DMS114 treated with DMSO at 0.1 percent for 48 hours (cell line): ENCODE measurements around the gene CD36.
"Not testable (repeated sequence)": the region's sequence is repeated elsewhere in the genome, so short reads cannot be mapped to it uniquely, and the experiment has no call there.

ENCODE experiments used
- DNase-seq: peaks from one replicate; lab custom pipeline; 2025; ENCODE audit not compliant: unreplicated experiment; lab: John Stamatoyannopoulos, UW

Gene CD36

DNA sequence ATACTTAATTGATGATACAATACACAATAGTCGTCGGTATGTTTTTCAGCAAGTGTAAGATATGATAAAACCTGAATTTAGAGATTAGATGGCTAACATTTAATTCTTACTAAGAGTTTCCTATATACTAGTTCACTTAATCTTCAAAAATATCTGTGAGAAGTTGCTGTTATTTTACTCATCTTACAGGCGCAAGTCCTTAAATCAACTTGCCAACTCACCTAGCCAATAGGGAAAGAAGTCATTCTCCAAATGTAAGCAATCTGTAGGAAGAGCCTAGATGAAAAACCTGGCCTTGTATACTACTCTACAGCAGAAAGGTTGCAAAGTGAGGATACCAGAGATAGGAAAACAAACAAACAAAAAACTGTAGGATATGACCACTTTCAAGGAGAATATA is 10.6 kb downstream of the CD36 start:
- DNase-seq, result no peak

DNA sequence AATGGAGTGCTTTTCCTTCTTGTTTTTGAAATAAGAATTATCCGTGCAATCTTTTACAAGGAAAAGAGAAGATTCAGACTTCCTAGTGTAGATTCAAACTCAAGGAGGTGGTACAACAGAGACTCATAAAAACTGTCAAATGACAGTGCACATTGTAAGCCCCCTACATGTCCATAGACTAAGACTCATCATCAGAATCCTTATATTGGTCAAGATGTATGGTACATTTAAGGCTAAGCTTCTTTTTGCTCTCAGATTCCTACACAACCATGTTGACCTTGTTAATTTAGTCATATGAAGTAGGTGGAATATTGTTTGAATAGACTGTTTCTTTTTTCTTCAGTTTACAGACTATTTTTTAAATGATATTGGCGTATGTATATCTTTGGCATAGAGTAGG is 11.6 kb downstream of the CD36 start:
- no peak for DNase-seq

DNA sequence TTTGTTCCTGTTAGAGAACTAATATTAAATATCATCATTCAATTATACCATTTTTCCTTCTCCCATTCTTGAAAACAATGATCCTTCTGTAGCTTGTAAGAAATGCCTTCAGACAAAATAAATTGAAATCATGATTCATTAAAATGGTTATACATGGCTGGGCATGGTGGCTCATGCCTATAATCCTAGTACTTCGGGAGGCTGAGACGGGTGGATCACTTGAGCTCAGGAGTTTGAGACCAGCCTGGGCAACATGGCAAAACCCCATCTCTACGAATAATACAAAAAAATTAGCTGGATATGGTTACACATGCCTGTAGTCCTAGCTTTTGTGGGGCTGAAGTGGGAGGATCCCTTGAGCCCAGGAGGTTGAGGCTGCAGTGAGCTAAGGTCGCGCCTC is 13.0 kb downstream of the CD36 start:
- DNase-seq, result no peak

DNA sequence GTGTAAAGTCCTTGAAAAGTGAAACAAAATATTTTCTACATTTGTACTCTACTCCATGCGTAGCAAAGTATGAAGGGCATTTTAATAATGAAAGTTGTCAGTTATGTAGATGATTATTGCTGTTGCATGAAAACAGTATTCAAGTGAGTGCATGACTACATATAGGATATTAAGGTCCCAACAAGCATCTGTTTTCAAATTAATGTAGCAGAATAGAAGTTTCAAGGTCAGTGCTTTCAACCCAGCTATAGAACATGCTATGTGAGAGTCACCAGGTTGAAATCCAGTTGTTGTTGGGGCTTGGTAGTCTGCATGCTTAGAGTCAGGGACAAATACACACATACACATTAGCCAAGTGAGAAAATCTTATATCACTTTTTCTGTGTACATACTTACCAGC is 14.8 kb downstream of the CD36 start:
- DNase-seq, result no peak

DNA sequence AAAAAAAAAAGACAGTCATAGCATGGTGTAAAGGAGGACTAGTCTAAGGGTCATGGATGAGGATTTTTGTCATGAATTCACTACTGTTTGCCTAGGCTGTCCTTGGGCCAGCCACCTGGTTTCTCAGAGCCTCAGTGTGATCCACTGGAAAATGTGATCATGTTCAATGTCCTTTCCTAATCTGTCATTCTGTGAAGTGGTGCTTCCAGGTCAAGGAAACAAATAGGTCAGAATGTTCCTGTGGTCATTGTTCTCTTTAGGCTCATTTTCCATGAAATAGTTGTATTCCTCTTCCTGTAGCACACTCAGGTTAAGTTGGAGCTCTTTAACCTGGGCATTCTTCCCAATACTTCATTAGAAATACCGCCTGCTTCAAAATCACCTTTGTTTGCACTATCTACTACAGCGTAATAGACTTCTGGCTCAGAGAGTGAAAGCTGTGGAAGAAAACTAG is 16.5 kb downstream of the CD36 start:
- DNase-seq, result no peak

DNA sequence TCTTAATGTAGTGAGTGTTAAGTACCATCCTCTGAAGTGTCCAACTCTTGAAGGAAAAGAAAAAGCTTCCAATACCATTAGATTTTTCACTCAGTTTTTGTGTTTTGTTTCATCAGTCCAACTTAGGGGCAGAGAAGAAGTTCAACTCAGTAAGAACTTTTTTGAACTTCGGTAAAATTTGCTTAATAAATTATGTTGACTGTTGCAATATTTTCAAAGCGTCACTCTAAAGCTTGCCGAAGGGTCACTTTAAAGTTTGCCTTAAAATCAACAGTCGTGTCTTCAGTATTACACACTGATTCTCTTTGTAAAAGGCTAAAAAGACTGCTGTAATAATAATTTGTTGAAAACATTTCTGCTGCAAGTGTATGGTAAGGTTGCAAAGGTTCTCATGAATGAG is 17.6 kb downstream of the CD36 start:
- no peak for DNase-seq

DNA sequence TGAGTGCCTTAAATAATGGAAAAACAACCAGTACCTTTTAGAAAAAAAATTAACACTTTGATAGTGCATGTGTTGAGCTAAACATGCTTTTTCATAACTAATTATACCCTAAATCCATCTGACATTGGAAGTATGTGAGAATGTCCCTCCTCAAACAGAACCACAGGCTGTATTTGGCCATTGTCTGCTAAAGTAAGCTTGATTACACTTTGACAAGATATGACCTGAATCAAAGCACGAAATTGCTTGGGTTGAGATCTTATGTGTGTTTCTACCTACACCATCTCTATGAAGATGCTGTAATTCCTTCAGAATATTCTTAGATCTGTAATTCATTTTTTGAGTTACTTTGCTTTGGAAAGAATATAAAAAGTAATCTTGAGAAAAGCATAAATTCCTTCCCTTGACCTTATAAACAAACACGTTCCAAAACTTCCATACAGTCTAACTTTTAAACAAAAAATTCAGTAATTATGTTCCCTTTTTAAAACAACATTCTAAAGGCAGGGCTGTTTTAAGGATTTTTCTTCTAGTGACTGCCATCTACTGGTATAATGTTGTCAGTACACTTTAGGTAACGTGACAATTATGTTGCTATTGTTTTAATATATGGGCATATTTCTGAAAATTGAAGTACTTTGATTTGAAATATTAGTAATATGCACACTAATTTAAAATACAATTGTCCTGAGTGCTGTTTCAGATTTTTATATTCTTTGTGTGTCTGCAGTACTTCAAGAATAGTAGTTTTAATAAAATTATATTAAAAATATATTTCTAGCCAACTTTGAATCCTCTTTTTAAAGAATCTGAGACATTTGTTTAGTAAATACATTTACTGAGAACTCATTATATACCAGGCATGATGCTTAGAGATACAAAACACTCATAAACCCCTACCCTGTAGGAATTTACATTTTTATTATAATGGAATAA is 20.9 kb downstream of the CD36 start:
- DNase-seq, result peak; percentile 14

DNA sequence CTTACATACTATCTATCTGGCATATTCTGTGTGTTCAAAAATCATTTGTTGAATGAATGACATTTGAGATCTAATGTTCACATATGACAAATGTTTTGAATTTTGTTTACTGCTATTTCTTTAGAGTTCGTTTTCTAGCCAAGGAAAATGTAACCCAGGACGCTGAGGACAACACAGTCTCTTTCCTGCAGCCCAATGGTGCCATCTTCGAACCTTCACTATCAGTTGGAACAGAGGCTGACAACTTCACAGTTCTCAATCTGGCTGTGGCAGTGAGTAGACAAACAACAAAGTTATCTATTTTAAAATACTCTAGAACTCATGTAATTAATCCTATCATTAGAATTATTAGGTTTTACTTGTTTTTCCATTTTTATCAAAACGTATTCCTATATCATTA is 22.5 kb downstream of the CD36 start:
- no peak for DNase-seq

DNA sequence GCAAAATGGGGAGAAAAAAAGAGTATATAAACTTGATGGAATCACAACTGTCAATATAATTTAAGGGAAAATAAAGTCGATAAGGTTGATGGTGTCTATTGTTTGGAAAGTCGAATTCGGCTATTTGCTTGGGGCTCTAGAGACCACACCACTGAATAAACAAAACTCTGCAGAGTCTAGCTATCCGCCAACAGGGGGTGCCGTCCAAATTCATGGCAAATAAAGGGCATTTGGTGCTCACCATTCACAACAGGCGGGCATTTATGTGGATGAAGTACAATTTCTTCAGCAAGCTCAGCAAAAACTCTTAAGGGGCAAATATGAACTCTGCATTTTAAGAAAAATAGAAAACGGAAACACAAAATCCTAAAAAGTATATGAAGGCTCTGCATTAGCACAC is 23.3 kb downstream of the CD36 start:
- no peak for DNase-seq

DNA sequence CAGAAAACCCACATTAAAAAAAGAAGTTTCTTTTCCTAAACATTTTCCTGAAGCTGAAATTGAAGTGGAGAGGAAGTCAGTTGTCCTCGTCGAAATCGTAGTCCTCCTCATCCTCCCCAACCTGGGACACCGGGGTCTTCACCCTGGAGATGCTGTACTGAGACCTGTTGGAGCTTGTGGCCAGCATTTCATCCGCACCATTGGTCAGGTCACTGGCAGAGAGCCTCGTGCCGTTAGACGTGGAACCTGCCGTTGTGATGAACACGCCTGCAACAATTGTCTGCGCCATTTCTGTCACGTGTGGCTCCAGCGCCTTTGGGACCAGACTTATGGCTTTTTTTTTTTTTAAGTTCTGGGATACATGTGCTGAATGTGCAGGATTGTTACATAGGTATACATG is 23.8 kb downstream of the CD36 start:
- DNase-seq, result no peak

DNA sequence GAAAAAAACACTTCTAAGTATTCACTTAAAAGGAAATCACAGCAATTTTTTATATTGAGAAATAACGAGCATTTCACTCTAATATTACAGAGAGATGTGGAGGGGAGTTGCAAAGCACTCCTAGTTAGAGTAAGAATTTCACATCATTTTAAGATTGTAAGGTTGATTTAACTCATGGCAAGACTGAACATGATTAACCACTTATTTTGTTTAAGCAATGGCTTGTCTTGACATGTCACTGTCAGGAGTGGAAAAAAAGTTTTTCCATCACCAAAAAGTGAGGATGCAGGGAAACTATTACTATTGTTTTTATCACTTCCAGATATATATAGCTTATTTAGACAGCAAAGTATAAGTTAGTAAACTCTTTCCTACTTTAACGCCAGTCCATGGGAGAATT is 27.1 kb downstream of the CD36 start:
- no peak for DNase-seq

DNA sequence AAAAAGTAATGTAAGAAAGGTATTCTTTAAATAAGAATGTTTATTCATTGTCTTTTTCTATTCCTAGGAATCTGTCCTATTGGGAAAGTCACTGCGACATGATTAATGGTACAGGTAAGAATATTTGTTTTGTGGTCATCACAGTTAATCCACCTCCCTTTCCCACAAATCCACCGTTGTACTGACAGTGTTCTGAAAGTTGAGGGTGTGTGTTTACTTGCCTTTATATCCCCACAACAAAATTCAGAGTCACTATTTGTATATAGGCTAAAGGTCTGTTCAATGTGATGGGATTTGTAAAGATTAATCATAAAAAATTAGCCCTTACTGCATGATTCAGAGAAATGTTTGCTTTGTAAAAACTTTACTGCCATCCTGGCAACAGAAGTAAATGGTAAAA is 27.9 kb downstream of the CD36 start:
- no peak for DNase-seq

DNA sequence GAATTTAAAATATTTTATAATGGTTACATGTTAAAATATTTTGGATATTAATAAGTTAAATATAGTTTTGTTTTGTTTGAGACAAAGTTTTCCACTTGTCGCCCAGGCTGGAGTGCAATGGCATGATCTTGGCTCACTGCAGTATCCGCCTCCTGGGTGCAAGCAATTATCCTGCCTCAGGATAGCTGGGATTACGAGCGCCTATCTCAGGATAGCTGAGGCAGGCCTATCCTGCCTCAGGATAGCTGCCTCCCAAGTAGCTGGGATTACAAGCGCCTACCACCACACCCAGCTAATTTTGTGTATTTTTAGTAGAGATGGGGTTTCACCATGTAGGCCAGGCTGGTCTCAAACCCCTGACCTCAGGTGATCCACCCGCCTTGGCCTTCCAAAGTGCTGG is 30.9 kb downstream of the CD36 start:
- not testable (repeated sequence) for DNase-seq

DNA sequence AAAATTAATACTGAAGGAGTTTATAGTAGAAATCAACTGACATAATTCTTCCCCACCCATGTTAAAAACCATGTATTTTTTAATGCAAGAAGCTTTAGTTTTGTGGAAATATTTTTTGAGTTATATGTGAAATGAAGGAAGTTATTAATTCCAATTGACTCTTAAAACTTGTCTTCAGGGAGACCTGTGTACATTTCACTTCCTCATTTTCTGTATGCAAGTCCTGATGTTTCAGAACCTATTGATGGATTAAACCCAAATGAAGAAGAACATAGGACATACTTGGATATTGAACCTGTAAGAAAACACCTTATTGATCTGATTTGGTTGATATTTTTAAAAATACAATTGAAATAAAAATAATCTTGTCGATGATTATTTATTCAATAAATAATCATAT is 33.3 kb downstream of the CD36 start:
- no peak for DNase-seq

DNA sequence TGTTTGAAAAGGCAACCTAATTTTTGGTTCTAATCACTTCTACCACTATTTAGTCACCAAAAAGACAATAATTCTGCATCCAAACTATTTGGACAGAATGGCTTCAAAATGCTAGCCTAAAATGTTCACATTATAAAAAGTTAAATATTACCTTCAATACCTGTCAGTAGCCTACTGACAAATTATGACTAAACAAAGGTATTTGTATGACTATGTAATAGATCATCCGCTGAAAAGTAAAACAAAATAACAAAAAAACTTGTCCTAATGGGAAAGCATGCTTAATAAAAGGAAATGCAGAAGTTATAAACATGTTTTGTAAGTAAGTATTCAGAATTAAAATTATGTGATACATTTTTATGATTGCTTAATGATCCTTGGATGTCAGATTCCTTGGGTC is 36.6 kb downstream of the CD36 start:
- DNase-seq, result no peak

DNA sequence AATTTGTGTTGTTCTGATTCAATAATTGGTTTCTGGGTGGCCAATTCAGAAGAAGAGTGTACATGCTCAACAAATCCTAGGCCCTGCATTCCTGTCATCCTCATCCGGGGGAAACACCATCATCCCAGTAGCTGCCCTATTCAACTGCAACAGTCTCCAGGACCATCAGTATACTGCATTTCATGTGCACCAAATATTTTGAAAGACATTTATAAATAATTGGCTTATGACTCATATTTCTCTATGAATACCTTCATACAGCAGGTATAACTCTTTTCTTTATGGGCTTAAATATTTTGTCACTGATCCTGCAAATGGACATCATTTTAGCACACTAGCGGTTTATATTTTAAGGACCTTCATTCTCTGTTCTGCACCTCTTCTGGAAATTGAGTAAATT is 38.0 kb downstream of the CD36 start:
- DNase-seq, result no peak

DNA sequence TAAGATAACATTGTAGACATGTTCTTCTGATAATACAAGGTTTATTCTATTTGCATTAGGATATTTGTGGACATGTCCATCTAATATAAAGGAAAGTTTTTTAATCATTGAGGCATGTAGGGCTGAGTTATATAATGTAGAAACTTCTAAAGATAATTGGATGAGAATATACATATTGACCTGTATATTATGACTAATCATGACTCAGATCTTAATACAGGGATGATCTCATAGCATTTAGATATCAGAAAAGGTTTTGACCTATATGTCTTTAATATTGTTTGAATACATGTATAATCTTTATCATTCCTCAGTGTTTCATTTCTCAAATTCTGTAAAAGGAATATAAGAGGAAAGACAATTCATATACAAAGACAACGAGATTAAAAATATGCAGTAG is 39.2 kb downstream of the CD36 start:
- DNase-seq, result no peak

DNA sequence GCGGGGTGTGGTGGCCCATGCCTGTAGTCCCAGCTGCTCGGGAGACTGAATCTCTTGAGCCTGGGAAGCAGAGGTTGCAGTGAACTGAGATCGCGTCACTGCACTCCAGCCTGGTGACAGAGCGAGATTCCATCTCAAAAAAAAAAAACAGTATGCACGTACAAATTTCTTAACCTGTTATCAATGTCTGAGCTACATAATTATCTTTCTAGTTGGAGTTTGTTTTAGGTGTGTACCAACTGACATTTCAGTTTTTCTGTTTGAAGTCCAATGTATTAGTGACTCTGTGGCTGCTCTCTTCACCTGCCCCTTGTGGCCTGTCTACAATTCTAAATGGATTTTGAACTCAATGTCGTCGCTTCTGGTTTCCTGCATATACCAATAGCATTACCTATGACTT is 40.3 kb downstream of the CD36 start:
- DNase-seq, result no peak

DNA sequence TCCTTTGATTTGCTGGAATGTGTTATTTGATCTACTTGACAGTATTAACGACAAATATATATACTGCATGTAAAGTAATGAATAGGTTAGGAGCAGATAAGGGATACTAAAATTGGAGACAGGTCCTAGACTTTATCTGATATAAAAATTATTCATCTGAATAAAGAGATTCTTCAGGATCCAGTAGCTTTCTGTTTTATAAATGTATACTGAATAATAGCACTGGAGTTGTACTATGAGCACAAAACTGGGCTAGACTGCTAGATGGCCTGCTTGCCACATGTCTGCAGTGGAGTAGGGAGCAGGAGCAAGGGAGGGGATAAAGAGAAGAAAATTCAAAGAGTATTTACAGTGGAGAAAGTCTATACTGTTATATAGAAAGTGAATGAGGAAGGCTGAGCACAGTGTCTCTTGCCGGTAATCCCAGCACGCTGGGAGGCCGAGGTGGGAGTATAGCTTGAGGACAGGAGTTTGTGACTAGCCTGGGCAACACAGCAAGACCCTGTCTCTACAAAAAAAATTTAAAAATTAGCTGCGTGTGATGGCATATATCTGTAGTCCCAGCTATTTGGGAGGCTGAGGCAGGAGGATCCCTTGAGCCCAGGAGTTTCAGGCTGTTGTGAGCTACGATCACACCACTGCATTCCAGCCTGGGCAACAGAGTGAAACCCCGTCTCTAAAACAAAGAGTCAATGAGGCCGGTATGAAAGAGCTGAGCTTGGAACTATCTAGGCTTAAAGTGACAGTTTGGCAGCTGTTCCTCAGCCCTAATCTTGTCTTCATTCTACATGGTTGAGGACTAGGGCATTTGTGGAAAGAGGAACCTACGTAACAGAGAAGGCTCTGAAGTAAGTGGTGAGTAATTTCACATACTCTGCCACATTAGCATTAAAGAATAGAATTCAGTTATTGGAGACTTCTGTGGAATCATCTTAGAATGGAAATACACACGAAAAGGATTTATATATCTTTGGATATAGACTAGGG is 41.8 kb downstream of the CD36 start:
- DNase-seq, result no peak

DNA sequence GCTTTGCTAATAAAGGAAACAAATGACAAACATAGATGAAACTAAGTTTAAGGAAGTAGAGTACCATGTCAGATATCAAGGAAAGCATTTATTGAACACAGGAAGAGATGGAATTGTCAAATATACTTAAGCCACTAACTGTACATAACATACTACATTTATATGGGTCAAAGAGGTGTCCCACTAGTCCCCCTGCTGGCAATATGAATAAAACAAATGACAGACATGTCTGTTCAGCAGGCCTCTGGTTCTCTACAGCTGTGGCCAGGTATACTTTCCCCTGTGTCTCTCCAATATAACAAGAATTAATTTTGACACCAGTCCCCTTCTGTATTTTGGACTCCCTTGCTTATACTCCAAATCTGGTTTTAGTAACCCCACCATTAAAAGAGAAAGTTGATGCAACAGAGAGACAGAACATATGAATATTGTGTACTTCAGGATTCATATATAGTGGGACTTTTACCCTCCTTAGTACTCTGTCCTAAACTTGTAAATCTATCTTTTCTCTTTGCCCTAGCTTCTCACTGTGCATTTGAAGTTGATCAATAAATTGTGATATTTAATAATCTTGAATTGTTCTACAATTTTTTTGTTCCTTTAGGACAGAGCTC is 42.9 kb downstream of the CD36 start:
- no peak for DNase-seq

DNA sequence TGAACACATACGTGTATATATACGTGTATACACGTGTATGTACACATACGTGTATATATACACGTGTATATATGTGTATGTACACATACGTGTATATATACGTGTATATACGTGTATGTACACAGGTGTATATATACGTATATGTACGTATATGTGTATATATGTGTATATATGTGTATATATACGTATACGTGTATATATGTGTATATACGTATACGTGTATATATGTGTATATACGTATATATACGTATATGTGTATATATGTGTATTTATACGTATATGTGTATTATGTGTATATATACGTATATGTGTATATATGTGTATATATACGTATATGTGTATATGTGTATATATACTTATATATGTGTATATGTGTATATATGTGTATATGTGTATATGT is 44.3 kb downstream of the CD36 start:
- no peak for DNase-seq
